PC-9 (cell line): ENCODE data around the gene APRT.

Experiments
- EZH2 ChIP-seq: fragments of 200-600 bp; sonication (generic); IDR thresholded peaks from 2 replicates; pipeline ENCODE4 v1.8.0; 2017; ENCODE audit warnings: antibody characterized with exemption, low read depth
- TF ChIP-seq, protein P1 (sequence below): fragments of 200-600 bp; sonication (generic); conservative IDR thresholded peaks from 2 replicates; pipeline ENCODE4 v1.6.1; 2017; ENCODE audit warnings: mixed run types, antibody characterized with exemption, mild to moderate bottlenecking, moderate library complexity

DNA sequence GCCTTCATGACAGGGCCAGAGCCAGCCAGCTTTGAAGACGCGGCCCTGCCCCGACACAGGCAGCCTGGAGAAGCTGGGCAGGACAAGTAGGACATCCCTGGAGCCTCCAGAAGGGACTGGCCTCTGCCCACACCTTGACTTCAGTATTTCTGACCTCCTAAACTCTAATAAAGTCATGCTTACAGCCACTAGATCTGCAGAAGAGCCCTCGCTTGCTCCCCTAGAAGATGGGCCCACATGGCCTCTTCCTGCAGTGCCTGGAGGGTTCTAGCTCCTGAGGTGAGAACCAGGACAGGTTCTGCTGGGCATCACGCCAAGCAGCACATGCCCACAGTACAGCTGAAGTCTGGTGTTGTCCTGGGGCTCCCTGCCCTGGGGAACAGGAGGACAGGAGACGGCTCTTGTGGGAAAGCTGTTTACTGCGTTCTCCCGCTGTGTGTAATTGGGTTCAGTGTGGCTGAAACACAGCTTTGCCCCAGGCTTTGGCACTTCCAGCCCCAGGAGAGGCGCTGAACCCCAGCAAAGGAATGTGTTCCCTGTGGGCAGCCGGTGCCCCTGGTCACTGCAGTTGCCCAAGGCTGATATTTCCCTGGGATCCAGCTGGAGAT lies 2.6 kb downstream of the APRT start:
- TF ChIP-seq, protein P1, sequence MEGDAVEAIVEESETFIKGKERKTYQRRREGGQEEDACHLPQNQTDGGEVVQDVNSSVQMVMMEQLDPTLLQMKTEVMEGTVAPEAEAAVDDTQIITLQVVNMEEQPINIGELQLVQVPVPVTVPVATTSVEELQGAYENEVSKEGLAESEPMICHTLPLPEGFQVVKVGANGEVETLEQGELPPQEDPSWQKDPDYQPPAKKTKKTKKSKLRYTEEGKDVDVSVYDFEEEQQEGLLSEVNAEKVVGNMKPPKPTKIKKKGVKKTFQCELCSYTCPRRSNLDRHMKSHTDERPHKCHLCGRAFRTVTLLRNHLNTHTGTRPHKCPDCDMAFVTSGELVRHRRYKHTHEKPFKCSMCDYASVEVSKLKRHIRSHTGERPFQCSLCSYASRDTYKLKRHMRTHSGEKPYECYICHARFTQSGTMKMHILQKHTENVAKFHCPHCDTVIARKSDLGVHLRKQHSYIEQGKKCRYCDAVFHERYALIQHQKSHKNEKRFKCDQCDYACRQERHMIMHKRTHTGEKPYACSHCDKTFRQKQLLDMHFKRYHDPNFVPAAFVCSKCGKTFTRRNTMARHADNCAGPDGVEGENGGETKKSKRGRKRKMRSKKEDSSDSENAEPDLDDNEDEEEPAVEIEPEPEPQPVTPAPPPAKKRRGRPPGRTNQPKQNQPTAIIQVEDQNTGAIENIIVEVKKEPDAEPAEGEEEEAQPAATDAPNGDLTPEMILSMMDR = no peak
- TF ChIP-seq EZH2 = no peak
